Psoas muscle (tissue), 8 donors: Measurements from ENCODE around the gene NBPF1. TPM values are rescaled to one million over a fixed set of nuclear protein-coding genes. Genes with fewer than 3 reads are reported as not detected.
"Not testable (repeated sequence)": the region's sequence is repeated elsewhere in the genome, so short reads cannot be mapped to it uniquely, and the experiment has no call there.

Experiments
- ATAC-seq, 4 donors: fragments of 200-7000 bp; cut with Tn5 transposase; one replicate each; pipeline ENCODE4 v1.9.1; 2020; ENCODE audit warnings: moderate library complexity in 3 of 4, mild to moderate bottlenecking in 2 of 4
- DNase-seq, 2 donors: peaks; one replicate each; pipeline ENCODE4 v3.0.0-alpha.2; 2020
- H3K27ac ChIP-seq: fragments of 200-600 bp; one replicate; pipeline ENCODE4 v1.8.0; 2022
- H3K27me3 ChIP-seq, 3 donors: fragments of 200-600 bp in 1 of 3; one replicate each; pipeline versions ENCODE4 v1.6.1 to v1.8.0; 2013 to 2022; ENCODE audit warnings: low read length in 2 of 3, mild to moderate bottlenecking in 2 of 3, moderate library complexity in 1 of 3; ENCODE audit not compliant: insufficient read depth in 3 of 3
- H3K36me3 ChIP-seq, 2 donors: fragments of 200-600 bp in 1 of 2; one replicate each; pipeline versions ENCODE4 v1.6.1 to v1.8.0; 2013 to 2022; ENCODE audit warnings: low read depth in 1 of 2, mild to moderate bottlenecking in 1 of 2, moderate library complexity in 1 of 2; ENCODE audit not compliant: insufficient read depth in 1 of 2
- H3K4me1 ChIP-seq: fragments of 200-600 bp; one replicate; pipeline ENCODE4 v1.8.0; 2022
- H3K4me3 ChIP-seq: fragments of 200-600 bp; one replicate; pipeline ENCODE4 v1.8.0; 2022; ENCODE audit warnings: mild to moderate bottlenecking
- H3K9me3 ChIP-seq: fragments of 200-600 bp; one replicate; pipeline ENCODE4 v1.8.0; 2022
- CTCF ChIP-seq: fragments of 200-600 bp; IDR thresholded peaks from one replicate; pipeline ENCODE4 v1.8.0; 2022; ENCODE audit warnings: antibody characterized with exemption
- WGBS, 3 donors: extraction: QIAGEN DNeasy Blood & Tissue Kit; methylation state at CpG; one replicate each; pipeline versions ENCODE4 v1.1.6 to v1.1.7; 2013; 5-methylcytosine and 5-hydroxymethylcytosine counted together
- intact Hi-C, 2 donors: fragments of 100-400 bp; cut with DNase I; formaldehyde crosslinking; loops; one replicate each; pipeline versions ENCODE4 v1.11.0 to v1.14.2; 2022
- polyA plus RNA-seq, 3 donors: library from polyadenylated mRNA; stranded (reverse); fragments of 200-250 nt; gene quantifications; one replicate each; pipeline ENCODE4 v1.2.3, GENCODE V29; 2013
- total RNA-seq, 4 donors: library from RNA; stranded (reverse); fragmentation: NEBNext Ultra II Directional in 2 of 4; extraction: Animal tissue kit (Norgen Biotek cat#: 25700) in 2 of 4; gene quantifications; one replicate each; pipeline versions ENCODE4 v1.2.1 to v1.2.4, GENCODE V29; 2021 to 2023
- donor health status: healthy with polysubstance abuse.
- donor health status: DM: no; HTN: no; CAD: no; lungs with moderate emphysema.
- donor health status: Bipolar disorder and iron deficiency.
- donor health status: healthy.
- donor health status: DM: yes; HTN: yes; CAD: no.
- donor health status: DM: no; HTN: no; CAD: no.
- donor health status: DM: no; HTN: no; CAD: no.
- donor health status: DM: yes; HTN: yes; CAD: no.

The NBPF1 gene
- total and polyA plus RNA-seq, 7 donors = 2.4 to 20.9 (median 6.5) TPM

- Histone ChIP-seq H3K4me3 (no peak overlapping the region), H3K4me1 (peaks cover 3% of the 10 kb centered on the region), H3K9me3 (no peaks in the 10 kb centered on the region), H3K27ac (no peak overlapping the region), H3K36me3 (no peaks in the 10 kb centered on the region), H3K27me3 (peaks cover 0 to 17% (median 5%) of the 10 kb centered on the region in 3 donors)
- DNase-seq = no peak
- 41 to 55% (median 48%) methylated on average over 12 of the region's 12 CpGs for WGBS, 3 donors
- ATAC-seq = no peak
- TF ChIP-seq CTCF = no peak
- intact Hi-C loops = no loop called here
Measured at GRCh38 chr1:16521288-16521583, 92.1 kb downstream of the NBPF1 start.

- DNase-seq, H3K36me3 ChIP-seq, H3K4me3 ChIP-seq, H3K27ac ChIP-seq, H3K9me3 ChIP-seq, H3K4me1 ChIP-seq, intact Hi-C loops, ATAC-seq: not testable (repeated sequence)
- 21 to 34% (median 23%) methylated on average over 46 to 48 of the region's 48 CpGs for WGBS, 3 donors
- peaks cover 0 to 17% (median 5%) of the 10 kb centered on the region in 3 donors for H3K27me3 ChIP-seq
Measured at GRCh38 chr1:16520435-16521287, 92.7 kb downstream of the NBPF1 start.

GRCh38 chr1:16519255-16519951, 94.0 kb downstream of the NBPF1 start:
- not testable (repeated sequence) for H3K27ac ChIP-seq, H3K4me1 ChIP-seq, DNase-seq, ATAC-seq, H3K9me3 ChIP-seq, H3K36me3 ChIP-seq, H3K4me3 ChIP-seq
- H3K27me3 ChIP-seq = peaks cover 0 to 17% (median 5%) of the 10 kb centered on the region in 3 donors
- intact Hi-C loops = loop anchor here in 1 of 2 donors (10.0 kb wide), 1 partner anchor 385 kb away; no protein-coding TSS in a partner anchor
- WGBS, 3 donors = 57 to 61% (median 60%) methylated on average over 5 to 6 of the region's 6 CpGs

- DNase-seq, ATAC-seq, H3K36me3 ChIP-seq, H3K4me3 ChIP-seq, H3K27ac ChIP-seq, H3K9me3 ChIP-seq, H3K4me1 ChIP-seq: not testable (repeated sequence)
- WGBS, 3 donors = 51 to 64% (median 52%) methylated on average over 3 of the region's 3 CpGs
- intact Hi-C loops = loop anchor here in 1 of 2 donors (10.0 kb wide), 1 partner anchor 386 kb away; no protein-coding TSS in a partner anchor
- peaks cover 0 to 17% (median 5%) of the 10 kb centered on the region in 3 donors for H3K27me3 ChIP-seq
Measured at GRCh38 chr1:16518913-16519254, 94.5 kb downstream of the NBPF1 start.

- not testable (repeated sequence) for H3K9me3 ChIP-seq
Measured at GRCh38 chr1:16516694-16517410, 96.5 kb downstream of the NBPF1 start.

GRCh38 chr1:16514107-16515055, 99.0 kb downstream of the NBPF1 start, which contains the start of gene RNU1-1:
RNU1-1 (minus strand) TSS chr1:16514285.
- ATAC-seq = peak; percentile 66 to 76 (median 69)
- peak; percentile 73 to 89 for DNase-seq
- WGBS, 3 donors = 1 to 2% (median 2%) methylated on average over 27 to 37 of the region's 40 CpGs

More at GRCh38 chr1:16516694-16517410, 96.5 kb downstream of the NBPF1 start:
- not testable (repeated sequence) for H3K36me3 ChIP-seq, ATAC-seq, H3K27ac ChIP-seq, H3K4me3 ChIP-seq, H3K4me1 ChIP-seq, DNase-seq
- 74 to 86% (median 80%) methylated on average over 5 of the region's 5 CpGs for WGBS, 3 donors
- H3K27me3 ChIP-seq = peaks cover 0 to 17% (median 5%) of the 10 kb centered on the region in 3 donors
- intact Hi-C loops = loop anchor here in 1 of 2 donors (10.0 kb wide), 1 partner anchor 388 kb away; no protein-coding TSS in a partner anchor

GRCh38 chr1:16513412-16514106, 99.8 kb downstream of the NBPF1 start:
- H3K4me1 ChIP-seq, H3K9me3 ChIP-seq, H3K4me3 ChIP-seq, H3K27me3 ChIP-seq, DNase-seq, H3K36me3 ChIP-seq: not testable (repeated sequence)
- WGBS, 3 donors = 11 to 16% (median 16%) methylated on average over 18 to 26 of the region's 26 CpGs
- intact Hi-C loops = loop anchor here in 1 of 2 donors (10.0 kb wide), 1 partner anchor 391 kb away; no protein-coding TSS in a partner anchor
- ATAC-seq = peak; percentile 97 to 99 (median 98)
- H3K27ac ChIP-seq = peak overlapping the region; percentile 50

More at GRCh38 chr1:16514107-16515055, 99.0 kb downstream of the NBPF1 start, which contains the start of gene RNU1-1:
- not testable (repeated sequence) for H3K9me3 ChIP-seq, H3K36me3 ChIP-seq, H3K27me3 ChIP-seq, H3K4me1 ChIP-seq
- peak within 1 kb of the TSS; percentile 57 for H3K4me3 ChIP-seq
- peak within 1 kb of the TSS; percentile 53 for H3K27ac ChIP-seq
- intact Hi-C loops = loop anchor here in 1 of 2 donors (10.0 kb wide), 1 partner anchor 390 kb away; no protein-coding TSS in a partner anchor

GRCh38 chr1:16512624-16513411, 100.5 kb downstream of the NBPF1 start:
- DNase-seq (peak in 1 of 2 donors; percentile 56), ATAC-seq (peak in 2 of 4 donors; percentile 60 to 80)
- WGBS, 3 donors = 64 to 74% (median 69%) methylated on average over 12 to 14 of the region's 15 CpGs
- H3K36me3 ChIP-seq, H3K9me3 ChIP-seq, H3K4me3 ChIP-seq, H3K27ac ChIP-seq, H3K4me1 ChIP-seq, H3K27me3 ChIP-seq: not testable (repeated sequence)
- intact Hi-C loops = loop anchor here in 1 of 2 donors (10.0 kb wide), 1 partner anchor 392 kb away; no protein-coding TSS in a partner anchor
